Measurements from ENCODE around the gene RASAL3. TPM values are rescaled to one million over a fixed set of nuclear protein-coding genes. Genes with fewer than 3 reads are reported as not detected.

Gene RASAL3
- total and polyA plus RNA-seq, 7 donors, result 0.21 to 2.0 (median 0.47) TPM

DNA sequence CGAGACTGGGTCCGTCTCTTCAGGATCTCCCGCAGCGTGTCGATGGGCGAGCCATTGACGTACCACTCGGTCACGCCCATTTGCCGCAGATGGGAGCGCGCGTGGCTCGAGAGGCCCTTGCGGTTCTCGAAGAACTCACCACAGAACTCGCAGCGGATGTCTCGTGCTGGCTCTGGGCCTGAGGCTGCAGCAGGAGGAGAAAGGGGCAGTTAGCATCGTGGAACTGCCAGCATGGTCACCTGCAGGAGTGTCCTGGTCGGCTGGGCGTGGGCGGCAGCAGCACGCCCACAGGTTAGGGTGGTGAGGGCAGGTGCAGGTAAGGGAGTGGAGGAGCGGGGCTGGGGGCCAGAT is 37.0 kb downstream of the RASAL3 start:
- Histone ChIP-seq H3K36me3 (ENCODE audit: insufficient read depth in 1 of 2, low read depth in 1 of 2) (peaks cover 9 to 73% of the 10 kb centered on the region in 2 donors), H3K27me3 (ENCODE audit: insufficient read depth in 3 of 3, low read length in 2 of 3) (no peaks in the 10 kb centered on the region), H3K4me3 (no peak overlapping the region), H3K4me1 (peaks cover 22% of the 10 kb centered on the region), H3K27ac (no peak overlapping the region), H3K9me3 (peaks cover 4% of the 10 kb centered on the region)
- TF ChIP-seq, protein P1, sequence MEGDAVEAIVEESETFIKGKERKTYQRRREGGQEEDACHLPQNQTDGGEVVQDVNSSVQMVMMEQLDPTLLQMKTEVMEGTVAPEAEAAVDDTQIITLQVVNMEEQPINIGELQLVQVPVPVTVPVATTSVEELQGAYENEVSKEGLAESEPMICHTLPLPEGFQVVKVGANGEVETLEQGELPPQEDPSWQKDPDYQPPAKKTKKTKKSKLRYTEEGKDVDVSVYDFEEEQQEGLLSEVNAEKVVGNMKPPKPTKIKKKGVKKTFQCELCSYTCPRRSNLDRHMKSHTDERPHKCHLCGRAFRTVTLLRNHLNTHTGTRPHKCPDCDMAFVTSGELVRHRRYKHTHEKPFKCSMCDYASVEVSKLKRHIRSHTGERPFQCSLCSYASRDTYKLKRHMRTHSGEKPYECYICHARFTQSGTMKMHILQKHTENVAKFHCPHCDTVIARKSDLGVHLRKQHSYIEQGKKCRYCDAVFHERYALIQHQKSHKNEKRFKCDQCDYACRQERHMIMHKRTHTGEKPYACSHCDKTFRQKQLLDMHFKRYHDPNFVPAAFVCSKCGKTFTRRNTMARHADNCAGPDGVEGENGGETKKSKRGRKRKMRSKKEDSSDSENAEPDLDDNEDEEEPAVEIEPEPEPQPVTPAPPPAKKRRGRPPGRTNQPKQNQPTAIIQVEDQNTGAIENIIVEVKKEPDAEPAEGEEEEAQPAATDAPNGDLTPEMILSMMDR (IDR thresholded peaks at IDR 0.05), result no peak
- DNase-seq, result peak in 1 of 2 donors; percentile 30
- WGBS, 3 donors, result 97 to 98% (median 97%) methylated on average over 25 of the region's 25 CpGs
- ATAC-seq, result no peak
- intact Hi-C loops (cut with DNase I), result no loop called here

DNA sequence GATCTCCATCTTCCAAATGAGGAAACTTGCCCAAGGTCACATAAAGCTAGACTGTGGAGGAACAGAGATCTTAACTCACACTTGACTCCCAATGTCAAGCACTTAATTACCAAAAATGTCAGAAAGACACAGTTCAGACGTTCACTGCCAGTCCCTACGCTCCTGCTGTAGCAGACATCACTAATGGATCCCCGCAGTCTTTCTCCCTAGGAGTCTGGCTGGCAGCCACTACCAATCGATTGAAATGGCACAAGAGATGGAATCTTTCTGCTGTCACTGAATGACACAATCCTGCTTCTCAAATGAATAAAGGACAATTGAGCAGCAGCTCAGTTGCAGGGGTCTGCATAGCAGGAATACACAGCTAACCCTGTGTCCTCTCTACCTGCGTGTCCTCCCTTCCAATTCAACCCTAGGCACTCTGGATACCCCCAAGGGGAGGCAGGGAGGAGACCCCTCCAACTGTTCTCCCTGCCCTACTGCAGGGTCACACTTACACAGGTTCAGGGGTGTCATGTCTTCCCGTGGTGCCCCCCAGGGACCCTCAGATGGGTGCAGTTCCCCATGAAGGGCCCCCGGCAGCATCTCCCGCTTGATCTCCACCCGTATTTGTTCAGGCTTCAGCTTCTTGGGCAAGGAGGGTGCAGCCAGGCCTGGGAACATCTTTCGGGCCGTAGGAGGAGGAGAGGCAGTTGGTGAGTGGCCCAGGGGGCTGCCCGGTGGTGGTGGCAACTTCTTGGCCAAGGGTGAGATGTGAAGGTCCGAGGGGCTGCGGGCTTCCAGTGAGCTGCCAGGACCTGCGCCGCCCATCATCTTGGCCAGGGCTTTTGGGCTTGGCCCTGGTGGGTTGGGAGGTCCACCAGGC is 37.6 kb downstream of the RASAL3 start:
- H3K27ac ChIP-seq, result no peak overlapping the region
- no peak overlapping the region for H3K4me3 ChIP-seq
- peaks cover 4% of the 10 kb centered on the region for H3K9me3 ChIP-seq
- H3K36me3 ChIP-seq (ENCODE audit: insufficient read depth in 1 of 2, low read depth in 1 of 2), result peaks cover 9 to 73% of the 10 kb centered on the region in 2 donors
- ATAC-seq, result no peak
- no peaks in the 10 kb centered on the region for H3K27me3 ChIP-seq (ENCODE audit: insufficient read depth in 3 of 3, low read length in 2 of 3)
- H3K4me1 ChIP-seq, result peaks cover 29% of the 10 kb centered on the region
- intact Hi-C loops (cut with DNase I), result no loop called here
- TF ChIP-seq, protein P1 (IDR thresholded peaks at IDR 0.05), result no peak
- peak in 1 of 2 donors; percentile 46 for DNase-seq
- WGBS, 3 donors, result 89 to 90% (median 90%) methylated on average over 16 of the region's 16 CpGs

DNA sequence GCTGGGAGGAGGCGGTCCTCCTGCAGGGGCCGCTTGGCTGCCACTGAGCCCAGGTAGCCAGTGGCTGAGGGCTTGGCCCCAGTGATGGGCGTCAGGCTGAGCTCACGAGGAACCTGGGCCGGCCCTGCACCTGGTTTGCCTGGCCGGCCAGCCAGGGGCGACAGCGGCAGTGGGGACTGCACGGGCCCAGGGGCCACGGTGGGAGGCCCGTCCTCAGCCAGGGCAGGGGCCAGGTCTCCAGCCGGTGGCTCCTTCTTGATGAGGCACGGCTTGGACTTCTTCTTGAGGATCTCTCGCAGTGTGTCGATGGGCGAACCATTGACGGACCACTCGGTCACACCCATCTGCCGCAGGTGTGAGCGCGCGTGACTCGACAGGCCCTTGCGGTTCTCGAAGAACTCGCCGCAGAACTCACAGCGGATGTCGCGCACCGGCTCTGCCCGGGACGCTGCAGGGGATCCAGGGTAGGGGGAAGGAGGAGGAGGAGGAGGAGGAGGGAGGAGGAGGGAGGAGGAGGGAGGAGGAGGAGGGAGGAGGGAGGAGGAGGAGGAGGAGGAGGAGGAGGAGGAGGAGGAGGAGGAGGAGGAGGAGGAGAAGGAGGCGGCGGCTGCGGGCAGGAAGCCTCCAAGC is 38.9 kb downstream of the RASAL3 start:
- H3K4me1 ChIP-seq, result peaks cover 20% of the 10 kb centered on the region
- WGBS, 3 donors, result 94 to 96% (median 94%) methylated on average over 27 to 36 of the region's 36 CpGs
- peaks cover 4% of the 10 kb centered on the region for H3K9me3 ChIP-seq
- TF ChIP-seq, protein P1 (IDR thresholded peaks at IDR 0.05), result no peak
- intact Hi-C loops (cut with DNase I), result no loop called here
- no peaks in the 10 kb centered on the region for H3K27me3 ChIP-seq (ENCODE audit: insufficient read depth in 3 of 3, low read length in 2 of 3)
- ATAC-seq (no peak), DNase-seq (peak in 1 of 2 donors; percentile 51)
- H3K27ac ChIP-seq, result no peak overlapping the region
- H3K36me3 ChIP-seq (ENCODE audit: insufficient read depth in 1 of 2, low read depth in 1 of 2), result peaks cover 9 to 73% of the 10 kb centered on the region in 2 donors
- H3K4me3 ChIP-seq, result no peak overlapping the region

DNA sequence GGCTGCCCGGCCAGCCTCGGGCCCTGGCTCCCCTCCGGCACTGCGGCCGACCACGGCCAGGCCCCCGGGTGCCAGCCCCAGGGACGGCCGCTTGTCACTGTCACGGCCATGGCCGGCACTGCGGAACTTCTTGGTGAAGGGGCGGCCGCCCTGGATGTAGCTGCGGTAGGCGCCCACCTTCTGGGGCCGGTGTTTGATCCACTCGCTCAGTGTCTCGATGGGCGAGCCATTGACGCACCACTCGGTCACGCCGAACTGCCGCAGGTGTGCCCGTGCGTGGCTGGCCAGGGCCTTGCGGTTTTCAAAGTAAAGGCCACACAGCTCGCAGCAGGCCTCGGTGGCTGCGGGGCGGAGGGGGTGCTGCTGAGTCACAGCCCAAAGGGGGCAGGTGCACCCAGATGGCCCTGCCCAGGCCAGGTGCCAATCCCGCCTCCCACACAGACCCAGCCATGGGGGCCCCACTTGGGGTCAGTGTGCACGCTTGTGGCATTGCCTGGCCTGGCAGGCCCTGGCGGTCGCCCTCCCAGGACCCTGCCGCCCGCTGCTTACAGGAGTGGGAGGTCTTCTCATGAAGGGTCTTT is 39.6 kb downstream of the RASAL3 start:
- WGBS, 3 donors, result 96 to 98% (median 96%) methylated on average over 34 to 38 of the region's 38 CpGs
- ATAC-seq (no peak), DNase-seq (peak in 1 of 2 donors; percentile 42)
- Histone ChIP-seq H3K4me1 (peaks cover 18% of the 10 kb centered on the region), H3K9me3 (peaks cover 4% of the 10 kb centered on the region), H3K4me3 (no peak overlapping the region), H3K36me3 (ENCODE audit: insufficient read depth in 1 of 2, low read depth in 1 of 2) (peaks cover 9 to 72% of the 10 kb centered on the region in 2 donors), H3K27me3 (ENCODE audit: insufficient read depth in 3 of 3, low read length in 2 of 3) (no peaks in the 10 kb centered on the region), H3K27ac (no peak overlapping the region)
- TF ChIP-seq, protein P1 (IDR thresholded peaks at IDR 0.05), result no peak
- intact Hi-C loops (cut with DNase I), result no loop called here
